ENCODE measurements around the gene PTAFR. TPM values are rescaled to one million over a fixed set of nuclear protein-coding genes. Genes with fewer than 3 reads are reported as not detected.
"Not testable (repeated sequence)": the region's sequence is repeated elsewhere in the genome, so short reads cannot be mapped to it uniquely, and the experiment has no call there.

PTAFR gene
- total RNA-seq, 4 donors from 2014 or later: under 0.01 to 7.1 (median 1.9) TPM

DNA sequence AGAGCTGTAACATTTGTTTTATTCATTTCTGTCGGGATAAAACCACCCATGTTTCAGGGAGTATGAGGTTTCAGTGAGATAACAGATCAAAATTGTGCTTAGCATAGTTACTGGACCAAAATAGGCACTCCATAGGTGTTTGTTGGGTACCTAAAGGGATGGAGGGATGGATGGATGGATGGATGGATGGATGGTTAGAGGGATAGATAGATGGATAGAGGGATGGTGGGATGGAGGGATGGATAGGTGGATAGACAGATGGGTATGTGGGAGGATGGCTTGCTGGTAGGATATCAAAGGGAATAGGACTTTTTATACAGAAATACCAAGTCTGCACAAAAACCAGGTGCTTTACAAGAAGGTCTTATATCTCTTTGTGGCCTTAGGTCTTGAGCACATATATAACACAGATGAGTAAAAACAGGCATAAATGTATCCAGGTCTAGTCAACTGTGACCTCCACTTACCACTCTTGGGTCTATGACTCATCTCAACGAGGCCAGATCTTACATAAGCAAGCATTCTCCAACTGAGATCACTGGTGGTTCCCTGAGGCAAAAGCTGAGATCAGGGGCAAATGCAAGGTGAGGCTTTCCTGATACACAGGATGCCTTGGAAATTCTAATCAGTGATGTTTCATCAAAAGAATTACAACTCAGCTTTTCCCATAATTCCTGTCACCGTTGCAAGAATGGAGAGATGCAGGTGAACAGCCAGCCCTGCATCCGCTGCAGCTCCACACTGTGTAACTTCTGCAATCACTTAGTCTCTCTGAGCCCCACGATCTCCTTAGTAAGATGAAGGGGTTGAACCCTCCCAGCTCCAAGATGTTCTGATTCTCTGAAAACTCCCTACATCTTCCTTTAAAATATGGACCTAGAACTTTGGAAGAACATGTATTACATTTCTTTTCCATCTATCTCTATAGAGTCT lies 32.0 kb downstream of the PTAFR start:
- Histone ChIP-seq H3K27ac (no peak overlapping the region), H3K9me3 (no peaks in the 10 kb centered on the region), H3K4me1 (no peaks in the 10 kb centered on the region), H3K36me3 (no peaks in the 10 kb centered on the region), H3K27me3 (no peaks in the 10 kb centered on the region), H3K4me3 (no peak overlapping the region)
- TF ChIP-seq POLR2A (IDR thresholded peaks at IDR 0.05): no peak
- TF ChIP-seq, protein P1, sequence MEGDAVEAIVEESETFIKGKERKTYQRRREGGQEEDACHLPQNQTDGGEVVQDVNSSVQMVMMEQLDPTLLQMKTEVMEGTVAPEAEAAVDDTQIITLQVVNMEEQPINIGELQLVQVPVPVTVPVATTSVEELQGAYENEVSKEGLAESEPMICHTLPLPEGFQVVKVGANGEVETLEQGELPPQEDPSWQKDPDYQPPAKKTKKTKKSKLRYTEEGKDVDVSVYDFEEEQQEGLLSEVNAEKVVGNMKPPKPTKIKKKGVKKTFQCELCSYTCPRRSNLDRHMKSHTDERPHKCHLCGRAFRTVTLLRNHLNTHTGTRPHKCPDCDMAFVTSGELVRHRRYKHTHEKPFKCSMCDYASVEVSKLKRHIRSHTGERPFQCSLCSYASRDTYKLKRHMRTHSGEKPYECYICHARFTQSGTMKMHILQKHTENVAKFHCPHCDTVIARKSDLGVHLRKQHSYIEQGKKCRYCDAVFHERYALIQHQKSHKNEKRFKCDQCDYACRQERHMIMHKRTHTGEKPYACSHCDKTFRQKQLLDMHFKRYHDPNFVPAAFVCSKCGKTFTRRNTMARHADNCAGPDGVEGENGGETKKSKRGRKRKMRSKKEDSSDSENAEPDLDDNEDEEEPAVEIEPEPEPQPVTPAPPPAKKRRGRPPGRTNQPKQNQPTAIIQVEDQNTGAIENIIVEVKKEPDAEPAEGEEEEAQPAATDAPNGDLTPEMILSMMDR (IDR thresholded peaks at IDR 0.05): no peak
- no peak for DNase-seq
- intact Hi-C loops (cut with DNase I; ENCODE audit: low total_unique reads): no loop called here

DNA sequence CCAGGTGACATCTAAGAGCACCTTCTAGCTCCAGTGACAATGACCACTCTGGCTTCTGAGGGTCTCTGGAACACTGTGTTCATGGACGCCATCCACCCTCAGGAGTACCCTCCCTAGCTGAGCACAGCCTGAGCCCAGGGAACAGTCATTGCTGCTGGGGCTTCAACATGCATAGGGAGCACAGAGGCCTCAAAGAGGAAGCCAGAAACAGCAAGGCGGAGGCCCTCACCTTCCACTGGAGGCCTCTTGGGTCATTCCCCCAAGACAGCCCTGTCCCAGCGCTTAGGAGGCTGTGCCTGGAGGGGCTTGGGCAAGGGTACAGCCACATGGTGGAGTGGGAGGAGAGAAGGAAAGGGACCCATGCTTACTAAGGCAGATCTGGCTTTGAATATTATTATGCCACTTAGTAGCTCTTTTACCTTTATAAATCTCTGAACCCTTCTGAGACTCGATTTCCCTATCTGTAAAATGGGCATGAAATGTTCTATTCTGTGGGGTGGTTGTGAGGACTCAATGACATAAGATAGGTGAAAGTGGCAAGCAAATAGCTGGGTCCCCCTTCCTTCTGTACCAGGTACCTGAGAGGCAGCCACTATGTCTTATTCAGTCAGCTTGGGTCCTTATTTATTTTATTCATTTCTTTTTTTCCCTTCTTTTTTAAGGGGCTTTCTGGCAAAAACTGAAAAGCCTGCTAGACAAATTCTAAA lies 32.8 kb downstream of the PTAFR start:
- Histone ChIP-seq H3K36me3 (no peaks in the 10 kb centered on the region), H3K27ac (no peak overlapping the region), H3K4me3 (no peak overlapping the region), H3K9me3 (no peaks in the 10 kb centered on the region), H3K4me1 (no peaks in the 10 kb centered on the region), H3K27me3 (no peaks in the 10 kb centered on the region)
- no peak for DNase-seq
- no peak for TF ChIP-seq POLR2A (IDR thresholded peaks at IDR 0.05)
- TF ChIP-seq, protein P1 (IDR thresholded peaks at IDR 0.05): no peak
- intact Hi-C loops (cut with DNase I; ENCODE audit: low total_unique reads): no loop called here

DNA sequence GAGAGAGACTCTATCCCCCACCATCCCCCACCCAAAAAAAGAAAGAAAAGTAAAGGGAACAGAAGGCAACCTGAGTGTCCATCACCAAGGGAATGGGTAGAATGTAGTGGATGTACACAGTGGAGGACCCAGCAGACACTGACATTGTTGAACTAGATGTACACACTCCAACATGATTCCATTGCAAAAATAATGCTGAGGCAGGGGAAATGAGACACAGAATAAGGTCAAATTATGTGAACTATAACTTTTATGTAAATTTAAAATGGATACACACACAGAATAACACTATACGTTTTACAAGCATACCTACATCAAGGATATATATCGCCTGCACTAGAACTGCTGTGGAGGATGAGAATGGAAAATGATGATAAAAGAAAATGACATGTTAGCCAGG lies 34.8 kb downstream of the PTAFR start:
- intact Hi-C loops (cut with DNase I; ENCODE audit: low total_unique reads): no loop called here
- H3K4me3 ChIP-seq: no peak overlapping the region

DNA sequence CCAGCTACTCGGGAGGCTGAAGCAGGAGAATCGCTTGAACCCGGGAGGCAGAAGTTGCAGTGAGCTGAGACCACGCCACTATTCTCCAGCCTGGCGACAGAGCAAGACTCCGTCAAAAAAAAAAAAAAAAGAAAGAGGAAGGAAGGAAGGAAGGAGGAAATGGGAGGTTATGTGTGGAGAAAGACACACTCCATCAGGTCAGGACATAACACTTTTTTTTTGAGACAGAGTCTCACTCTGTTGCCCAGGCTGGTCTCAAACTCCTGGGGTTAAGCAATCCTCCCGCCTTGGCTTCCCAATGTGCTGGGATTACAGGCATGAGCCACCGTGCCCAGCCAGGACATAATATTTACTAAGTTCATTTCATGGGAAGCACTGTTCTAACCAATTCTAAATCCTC lies 36.6 kb downstream of the PTAFR start:
- intact Hi-C loops (cut with DNase I; ENCODE audit: low total_unique reads); H3K36me3 ChIP-seq; H3K4me3 ChIP-seq; H3K4me1 ChIP-seq; H3K27ac ChIP-seq; DNase-seq; H3K27me3 ChIP-seq; H3K9me3 ChIP-seq: not testable (repeated sequence)

More for the DNA sequence above, 34.8 kb downstream of the PTAFR start:
- H3K27ac ChIP-seq: no peak overlapping the region
- no peak for DNase-seq
- TF ChIP-seq, protein P1 (IDR thresholded peaks at IDR 0.05): no peak
- TF ChIP-seq POLR2A (IDR thresholded peaks at IDR 0.05): no peak
- H3K27me3 ChIP-seq: no peaks in the 10 kb centered on the region
- H3K4me1 ChIP-seq: no peaks in the 10 kb centered on the region
- no peaks in the 10 kb centered on the region for H3K36me3 ChIP-seq
- H3K9me3 ChIP-seq: no peaks in the 10 kb centered on the region

DNA sequence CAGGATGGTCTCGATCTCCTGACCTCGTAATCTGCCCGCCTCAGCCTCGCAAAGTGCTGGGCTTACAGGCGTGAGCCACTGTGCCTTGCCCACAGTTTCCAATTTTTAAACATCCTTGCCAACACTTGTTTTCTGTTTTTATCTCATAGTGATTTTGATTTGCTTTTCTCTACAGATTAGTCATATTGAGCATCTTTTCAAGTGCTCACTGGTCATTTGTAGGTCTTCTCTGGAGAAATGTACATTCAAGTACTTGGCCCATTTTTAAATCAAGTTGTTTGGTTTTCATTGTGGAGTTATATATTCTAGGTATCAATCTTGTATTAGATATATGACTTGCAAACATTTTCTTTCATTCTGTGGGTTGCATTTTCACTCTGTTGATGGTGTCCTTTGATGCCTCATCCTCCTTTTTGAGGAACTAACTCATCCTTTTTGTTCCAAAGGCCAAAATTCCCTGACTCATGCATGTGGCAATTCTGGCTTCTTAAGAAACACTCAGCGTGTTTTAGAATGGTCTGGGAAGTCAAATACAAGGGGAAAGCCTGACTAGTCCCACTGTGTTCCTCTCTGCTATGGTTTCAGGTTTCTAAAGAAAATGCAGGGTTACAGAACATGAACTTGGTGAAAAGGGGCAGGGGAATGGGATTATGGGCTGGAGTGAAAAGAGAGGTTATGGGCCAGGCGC lies 37.3 kb downstream of the PTAFR start:
- intact Hi-C loops (cut with DNase I; ENCODE audit: low total_unique reads): no loop called here
- H3K4me1 ChIP-seq: no peaks in the 10 kb centered on the region
- H3K9me3 ChIP-seq: no peaks in the 10 kb centered on the region
- no peak overlapping the region for H3K4me3 ChIP-seq
- no peak overlapping the region for H3K27ac ChIP-seq
- DNase-seq: no peak
- TF ChIP-seq, protein P1 (IDR thresholded peaks at IDR 0.05): no peak
- no peak for TF ChIP-seq POLR2A (IDR thresholded peaks at IDR 0.05)
- H3K36me3 ChIP-seq: no peaks in the 10 kb centered on the region
- no peaks in the 10 kb centered on the region for H3K27me3 ChIP-seq

Data from uterus (tissue), 4 donors.